AG04449 (cell line): ENCODE measurements around the gene ADAMTS18.

ENCODE experiments used
- CTCF ChIA-PET: fragments of 350-600 bp; formaldehyde crosslinking; extraction: SDS; loops from one replicate; lab custom pipeline; 2021; ENCODE audit warnings: antibody characterized with exemption; lab: Yijun Ruan, JAX
- POLR2A ChIA-PET: fragments of 400-600, 350-600 bp; formaldehyde crosslinking; extraction: SDS; loops from one replicate; lab custom pipeline; 2020; ENCODE audit warnings: antibody characterized with exemption, inconsistent platforms; lab: Yijun Ruan, JAX
- DNase-seq: peaks from one replicate; pipeline ENCODE4 v3.0.0-alpha.2; 2010; ENCODE audit warnings: low read depth, low spot score
- H3K4me3 ChIP-seq: 2 replicates; pipeline ENCODE4 v1.5.1; 2011; ENCODE audit warnings: low read depth, mild to moderate bottlenecking, control low read depth, low read length
- CTCF ChIP-seq: IDR thresholded peaks from one replicate; pipeline ENCODE4 v1.5.1; 2011; ENCODE audit warnings: mild to moderate bottlenecking, moderate library complexity, low read length, control low read depth, inconsistent platforms; ENCODE audit not compliant: insufficient read depth; ENCODE audit errors: missing control alignments

The ADAMTS18 gene

GRCh38 chr16:77359065-77359502 lies 75.8 kb downstream of the ADAMTS18 start:
- ChIA-PET POLR2A (no interaction called here), CTCF (no interaction called here)
- H3K4me3 ChIP-seq = no peak overlapping the region
- no peak for DNase-seq
- no peak for TF ChIP-seq CTCF

GRCh38 chr16:77353587-77354263 lies 81.1 kb downstream of the ADAMTS18 start:
- ChIA-PET CTCF (no interaction called here), POLR2A (no interaction called here)
- TF ChIP-seq CTCF = no peak
- no peak overlapping the region for H3K4me3 ChIP-seq
- no peak for DNase-seq

GRCh38 chr16:77344341-77344740 lies 90.5 kb downstream of the ADAMTS18 start:
- POLR2A ChIA-PET = no interaction called here
- CTCF ChIA-PET = no interaction called here
- TF ChIP-seq CTCF = no peak
- no peak overlapping the region for H3K4me3 ChIP-seq
- DNase-seq = no peak

GRCh38 chr16:77336637-77337036 lies 98.2 kb downstream of the ADAMTS18 start:
- ChIA-PET CTCF (no interaction called here), POLR2A (no interaction called here)
- no peak overlapping the region for H3K4me3 ChIP-seq

GRCh38 chr16:77335652-77336234 lies 99.1 kb downstream of the ADAMTS18 start:
- no peak for DNase-seq
- ChIA-PET POLR2A (no interaction called here), CTCF (no interaction called here)
- no peak for TF ChIP-seq CTCF
- no peak overlapping the region for H3K4me3 ChIP-seq

More at GRCh38 chr16:77336637-77337036, 98.2 kb downstream of the ADAMTS18 start:
- no peak for DNase-seq
- no peak for TF ChIP-seq CTCF

GRCh38 chr16:77332792-77333191 lies 102.0 kb downstream of the ADAMTS18 start:
- no peak for DNase-seq
- no peak for TF ChIP-seq CTCF
- ChIA-PET CTCF (no interaction called here), POLR2A (no interaction called here)
- H3K4me3 ChIP-seq = no peak overlapping the region
